SU-DHL-6 (cell line): Measurements from ENCODE around the gene ERF.

Experiments used
- EZH2phosphoT487 ChIP-seq: fragments of 200-600 bp; sonication (generic), shearing (Covaris generic); conservative IDR thresholded peaks from 2 replicates; pipeline ENCODE4 v1.6.1; 2018; ENCODE audit warnings: mild to moderate bottlenecking, antibody characterized with exemption, low read length, moderate library complexity, mixed read lengths
- TF ChIP-seq, protein P1 (sequence below): fragments of 200-600 bp; sonication (generic); IDR thresholded peaks from one replicate; pipeline ENCODE4 v1.5.1; 2017; ENCODE audit warnings: antibody characterized with exemption, mild to moderate bottlenecking, low read length, moderate library complexity; ENCODE audit not compliant: insufficient read depth, poor library complexity, severe bottlenecking

DNA sequence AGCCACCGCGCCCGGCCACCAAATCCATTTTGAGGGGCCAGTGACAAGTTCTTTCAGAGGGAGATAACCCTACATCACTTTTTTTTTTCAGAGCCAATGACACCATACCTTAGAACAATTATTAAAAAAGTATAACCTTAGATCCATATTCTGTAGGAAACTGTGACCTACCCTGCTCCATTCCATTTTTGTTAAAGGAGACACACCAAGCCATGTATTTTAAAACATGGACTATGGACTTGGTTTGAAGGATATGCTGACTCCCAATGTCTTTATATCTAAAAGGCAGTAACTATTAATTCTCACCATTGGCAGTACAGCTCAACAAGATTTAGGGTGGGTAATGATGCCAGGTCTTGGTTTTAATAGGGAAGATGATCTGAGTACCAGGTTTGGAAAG is 13.6 kb downstream of the ERF start:
- TF ChIP-seq, protein P1, sequence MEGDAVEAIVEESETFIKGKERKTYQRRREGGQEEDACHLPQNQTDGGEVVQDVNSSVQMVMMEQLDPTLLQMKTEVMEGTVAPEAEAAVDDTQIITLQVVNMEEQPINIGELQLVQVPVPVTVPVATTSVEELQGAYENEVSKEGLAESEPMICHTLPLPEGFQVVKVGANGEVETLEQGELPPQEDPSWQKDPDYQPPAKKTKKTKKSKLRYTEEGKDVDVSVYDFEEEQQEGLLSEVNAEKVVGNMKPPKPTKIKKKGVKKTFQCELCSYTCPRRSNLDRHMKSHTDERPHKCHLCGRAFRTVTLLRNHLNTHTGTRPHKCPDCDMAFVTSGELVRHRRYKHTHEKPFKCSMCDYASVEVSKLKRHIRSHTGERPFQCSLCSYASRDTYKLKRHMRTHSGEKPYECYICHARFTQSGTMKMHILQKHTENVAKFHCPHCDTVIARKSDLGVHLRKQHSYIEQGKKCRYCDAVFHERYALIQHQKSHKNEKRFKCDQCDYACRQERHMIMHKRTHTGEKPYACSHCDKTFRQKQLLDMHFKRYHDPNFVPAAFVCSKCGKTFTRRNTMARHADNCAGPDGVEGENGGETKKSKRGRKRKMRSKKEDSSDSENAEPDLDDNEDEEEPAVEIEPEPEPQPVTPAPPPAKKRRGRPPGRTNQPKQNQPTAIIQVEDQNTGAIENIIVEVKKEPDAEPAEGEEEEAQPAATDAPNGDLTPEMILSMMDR, result no peak
- TF ChIP-seq EZH2phosphoT487, result no peak
